Sigmoid colon (tissue), 7 donors: Measurements from ENCODE around the gene DOK5. TPM values are rescaled to one million over a fixed set of nuclear protein-coding genes. Genes with fewer than 3 reads are reported as not detected.

Experiments used
- DNase-seq: peaks from one replicate; pipeline ENCODE4 v3.0.0-alpha.2; 2019
- H3K27ac ChIP-seq, 4 donors: fragments of 200-600 bp; sonication (generic); one replicate each; pipeline ENCODE4 v1.5.1; 2016 to 2019; ENCODE audit warnings: mild to moderate bottlenecking in 1 of 4
- H3K27me3 ChIP-seq, 3 donors: fragments of 200-600 bp; sonication (generic); one replicate each; pipeline ENCODE4 v1.5.1; 2019; ENCODE audit warnings: mild to moderate bottlenecking in 1 of 3
- H3K36me3 ChIP-seq, 4 donors: fragments of 200-600 bp; sonication (generic); one replicate each; pipeline ENCODE4 v1.5.1; 2016 to 2019
- H3K4me1 ChIP-seq, 4 donors: fragments of 200-600 bp; sonication (generic); one replicate each; pipeline ENCODE4 v1.5.1; 2017 to 2019
- H3K4me3 ChIP-seq, 4 donors: fragments of 200-600 bp; sonication (generic); one replicate each; pipeline ENCODE4 v1.5.1; 2017 to 2019; ENCODE audit warnings: mild to moderate bottlenecking in 2 of 4, moderate library complexity in 1 of 4
- H3K9me3 ChIP-seq, 4 donors: fragments of 200-600 bp in 3 of 4; sonication (generic) in 3 of 4; one replicate each; pipeline versions ENCODE4 v1.5.1 to v1.6.1; 2013 to 2019
- CTCF ChIP-seq, 4 experiments: fragments of 450-650 bp in 3 of 4; fragments of 200-600 bp in 1 of 4; IDR thresholded peaks; one replicate each; pipeline ENCODE4 v1.5.1; 2016 to 2019; ENCODE audit warnings: antibody characterized with exemption in 4 of 4, mild to moderate bottlenecking in 3 of 4, moderate library complexity in 2 of 4
- EP300 ChIP-seq, 4 donors: sonication (generic); formaldehyde crosslinking; IDR thresholded peaks; one replicate each; pipeline ENCODE4 v1.6.1; 2017; ENCODE audit warnings: antibody characterized with exemption in 4 of 4
- POLR2A ChIP-seq, 2 donors: fragments of 450-650 bp; IDR thresholded peaks; one replicate each; pipeline ENCODE4 v1.6.1; 2016; ENCODE audit warnings: antibody characterized with exemption in 2 of 2, mild to moderate bottlenecking in 2 of 2, moderate library complexity in 2 of 2
- POLR2AphosphoS5 ChIP-seq, 4 donors: sonication (generic); formaldehyde crosslinking; IDR thresholded peaks; one replicate each; pipeline ENCODE4 v1.6.1; 2017; ENCODE audit warnings: antibody characterized with exemption in 4 of 4
- WGBS, 2 donors: extraction: QIAGEN DNeasy Blood & Tissue Kit; methylation state at CpG; one replicate each; pipeline ENCODE4 v1.1.7; 2013; 5-methylcytosine and 5-hydroxymethylcytosine counted together
- intact Hi-C: fragments of 100-400 bp; cut with DNase I; formaldehyde crosslinking; loops from one replicate; pipeline ENCODE4 v1.15.1; 2023
- polyA plus RNA-seq, 3 donors: library from polyadenylated mRNA; stranded (reverse); fragments of 200-250 nt; gene quantifications; one replicate each; pipeline ENCODE4 v1.2.3, GENCODE V29; 2013
- total RNA-seq, 4 donors: library from RNA; depleted of rRNA; stranded (reverse); fragments of >200 nt; gene quantifications; one replicate each; pipeline ENCODE4 v1.1.0, GENCODE V29; 2016
- donor health status: healthy with polysubstance abuse.
- donor health status: Bipolar disorder and iron deficiency.
- donor health status: healthy.

The DOK5 gene
- total and polyA plus RNA-seq, 7 donors = 0.32 to 5.0 (median 1.7) TPM; not detected in 1

- Histone ChIP-seq H3K4me3 (no peak overlapping the region), H3K36me3 (no peaks in the 10 kb centered on the region), H3K27me3 (no peaks in the 10 kb centered on the region), H3K27ac (no peak overlapping the region), H3K4me1 (no peaks in the 10 kb centered on the region), H3K9me3 (no peaks in the 10 kb centered on the region)
- DNase-seq = no peak
- 73 to 79% methylated on average over 5 of the region's 5 CpGs for whole genome bisulfite sequencing, 2 donors
- intact Hi-C loops = no loop called here
- no peak for TF ChIP-seq POLR2AphosphoS5 (IDR thresholded peaks at IDR 0.05)
Observed at GRCh38 chr20:54450207-54450606, 25.2 kb upstream of the DOK5 start.

GRCh38 chr20:54451171-54451570 is 24.2 kb upstream of the DOK5 start:
- no peak for DNase-seq
- 84 to 92% methylated on average over 9 of the region's 9 CpGs for WGBS, 2 donors
- Histone ChIP-seq H3K27ac (no peak overlapping the region), H3K36me3 (no peaks in the 10 kb centered on the region), H3K9me3 (no peaks in the 10 kb centered on the region), H3K27me3 (no peaks in the 10 kb centered on the region), H3K4me3 (no peak overlapping the region), H3K4me1 (no peaks in the 10 kb centered on the region)
- intact Hi-C loops = no loop called here
- TF ChIP-seq POLR2A (IDR thresholded peaks at IDR 0.05) (no peak), CTCF (IDR thresholded peaks at IDR 0.05) (no peak), POLR2AphosphoS5 (IDR thresholded peaks at IDR 0.05) (no peak), EP300 (IDR thresholded peaks at IDR 0.05) (no peak)

- intact Hi-C loops = no loop called here
- WGBS, 2 donors = 85 to 92% methylated on average over 12 of the region's 12 CpGs
- H3K27ac ChIP-seq = no peak overlapping the region
- no peaks in the 10 kb centered on the region for H3K27me3 ChIP-seq
- no peaks in the 10 kb centered on the region for H3K4me1 ChIP-seq
- no peaks in the 10 kb centered on the region for H3K9me3 ChIP-seq
- H3K36me3 ChIP-seq = no peaks in the 10 kb centered on the region
- DNase-seq = no peak
- no peak overlapping the region for H3K4me3 ChIP-seq
- TF ChIP-seq CTCF (IDR thresholded peaks at IDR 0.05) (no peak), EP300 (IDR thresholded peaks at IDR 0.05) (no peak), POLR2A (IDR thresholded peaks at IDR 0.05) (no peak), POLR2AphosphoS5 (IDR thresholded peaks at IDR 0.05) (no peak)
Observed at GRCh38 chr20:54452277-54452676, 23.1 kb upstream of the DOK5 start.

GRCh38 chr20:54454982-54455381 is 20.4 kb upstream of the DOK5 start:
- Histone ChIP-seq H3K27ac (no peak overlapping the region), H3K4me1 (no peaks in the 10 kb centered on the region), H3K27me3 (no peaks in the 10 kb centered on the region), H3K9me3 (no peaks in the 10 kb centered on the region), H3K36me3 (no peaks in the 10 kb centered on the region), H3K4me3 (no peak overlapping the region)
- intact Hi-C loops = no loop called here
- 73 to 84% methylated on average over 2 of the region's 2 CpGs for WGBS, 2 donors
- no peak for TF ChIP-seq CTCF (IDR thresholded peaks at IDR 0.05)
- no peak for TF ChIP-seq EP300 (IDR thresholded peaks at IDR 0.05)
- no peak for TF ChIP-seq POLR2AphosphoS5 (IDR thresholded peaks at IDR 0.05)
- no peak for TF ChIP-seq POLR2A (IDR thresholded peaks at IDR 0.05)
- DNase-seq = no peak

- WGBS, 2 donors = 67 to 74% methylated on average over 2 of the region's 2 CpGs
- H3K36me3 ChIP-seq = no peaks in the 10 kb centered on the region
- intact Hi-C loops = no loop called here
- H3K9me3 ChIP-seq = no peaks in the 10 kb centered on the region
- no peak for DNase-seq
- no peaks in the 10 kb centered on the region for H3K27me3 ChIP-seq
- H3K27ac ChIP-seq = no peak overlapping the region
- no peak overlapping the region for H3K4me3 ChIP-seq
- H3K4me1 ChIP-seq = no peaks in the 10 kb centered on the region
- no peak for TF ChIP-seq POLR2AphosphoS5 (IDR thresholded peaks at IDR 0.05)
- TF ChIP-seq EP300 (IDR thresholded peaks at IDR 0.05) = no peak
- TF ChIP-seq POLR2A (IDR thresholded peaks at IDR 0.05) = no peak
Observed at GRCh38 chr20:54456423-54456822, 19.0 kb upstream of the DOK5 start.

GRCh38 chr20:54456961-54457360 is 18.4 kb upstream of the DOK5 start:
- no peaks in the 10 kb centered on the region for H3K36me3 ChIP-seq
- WGBS, 2 donors = 68 to 74% methylated on average over 6 of the region's 6 CpGs
- H3K9me3 ChIP-seq = no peaks in the 10 kb centered on the region
- H3K4me3 ChIP-seq = no peak overlapping the region
- H3K27ac ChIP-seq = no peak overlapping the region
- intact Hi-C loops = no loop called here
- DNase-seq = no peak
- H3K4me1 ChIP-seq = no peaks in the 10 kb centered on the region
- no peaks in the 10 kb centered on the region for H3K27me3 ChIP-seq
- no peak for TF ChIP-seq POLR2A (IDR thresholded peaks at IDR 0.05)
- no peak for TF ChIP-seq EP300 (IDR thresholded peaks at IDR 0.05)
- no peak for TF ChIP-seq POLR2AphosphoS5 (IDR thresholded peaks at IDR 0.05)
- no peak for TF ChIP-seq CTCF (IDR thresholded peaks at IDR 0.05)
